HEK293 (cell line): Measurements from ENCODE around the gene YEATS4.

ENCODE experiments used
- CTCF ChIA-PET: fragments of 350-600 bp; formaldehyde crosslinking; extraction: SDS; loops from one replicate; lab custom pipeline; 2021; ENCODE audit warnings: antibody characterized with exemption; lab: Yijun Ruan, JAX
- POLR2A ChIA-PET: fragments of 300-600 bp; formaldehyde crosslinking; extraction: SDS; loops from one replicate; lab custom pipeline; 2020; ENCODE audit warnings: antibody characterized with exemption, inconsistent platforms; lab: Yijun Ruan, JAX
- H3K27ac ChIP-seq: fragments of 200-500 bp; sonication (Bioruptor generic); 2 replicates; pipeline ENCODE4 v1.5.1; 2014; ENCODE audit warnings: low read depth, low read length, control low read depth, inconsistent platforms; ENCODE audit errors: extremely low read depth
- H3K36me3 ChIP-seq, 2 experiments: fragments of 200-500 bp in 1 of 2; sonication (Bioruptor generic) in 1 of 2; 1 replicate in 1 of 2; 2 replicates in 1 of 2; pipeline ENCODE4 v1.5.1; 2014 to 2017; ENCODE audit warnings: inconsistent platforms in 2 of 2, low read length in 2 of 2; ENCODE audit not compliant: control insufficient read depth in 2 of 2, insufficient read depth in 1 of 2
- H3K4me1 ChIP-seq: fragments of 200-500 bp; sonication (Bioruptor generic); 2 replicates; pipeline ENCODE4 v1.5.1; 2014; ENCODE audit warnings: mild to moderate bottlenecking, low read length, inconsistent platforms; ENCODE audit not compliant: control insufficient read depth, insufficient read depth
- H3K4me3 ChIP-seq: 2 replicates; pipeline ENCODE4 v1.5.1; 2011; ENCODE audit warnings: low read depth, mild to moderate bottlenecking, control low read depth, low read length, moderate library complexity
- H3K9me3 ChIP-seq: fragments of 200-500 bp; sonication (Bioruptor generic); 2 replicates; pipeline ENCODE4 v1.5.1; 2014; ENCODE audit warnings: low read depth, low read length, inconsistent platforms; ENCODE audit not compliant: control insufficient read depth, insufficient read depth
- BCL11A ChIP-seq: fragments of 450-650 bp; formaldehyde crosslinking; IDR thresholded peaks from 2 replicates; pipeline ENCODE4 v1.5.1; 2016; ENCODE audit warnings: low read depth, missing biosample characterization, missing genetic modification characterization
- HOXC10 ChIP-seq: sonication (generic); formaldehyde crosslinking; IDR thresholded peaks from 2 replicates; pipeline ENCODE4 v1.8.1; 2023; ENCODE audit warnings: mild to moderate bottlenecking, missing genetic modification reagents
- IKZF3 ChIP-seq: fragments of 450-650 bp; IDR thresholded peaks from 2 replicates; pipeline ENCODE4 v1.5.0; 2018; ENCODE audit warnings: missing biosample characterization, mild to moderate bottlenecking, missing genetic modification characterization, moderate library complexity
- KLF16 ChIP-seq: fragments of 450-650 bp; formaldehyde crosslinking; IDR thresholded peaks from 2 replicates; pipeline ENCODE4 v1.5.1; 2017; ENCODE audit warnings: missing biosample characterization, missing genetic modification characterization
- REPIN1 ChIP-seq: fragments of 450-650 bp; formaldehyde crosslinking; IDR thresholded peaks from 2 replicates; pipeline ENCODE4 v1.5.1; 2017; ENCODE audit warnings: missing biosample characterization, missing genetic modification characterization, low read depth
- SP2 ChIP-seq: fragments of 450-650 bp; formaldehyde crosslinking; IDR thresholded peaks from 2 replicates; pipeline ENCODE4 v1.5.1; 2016; ENCODE audit warnings: missing biosample characterization, missing genetic modification characterization
- ZFHX2 ChIP-seq: fragments of 450-650 bp; formaldehyde crosslinking; conservative IDR thresholded peaks from 2 replicates; pipeline ENCODE4 v1.5.1; 2016; ENCODE audit warnings: missing biosample characterization, missing genetic modification characterization
- ZIC2 ChIP-seq: fragments of 450-650 bp; formaldehyde crosslinking; IDR thresholded peaks from 2 replicates; pipeline ENCODE4 v1.5.1; 2016; ENCODE audit warnings: missing biosample characterization, missing genetic modification characterization
- ZNF114 ChIP-seq: fragments of 450-650 bp; formaldehyde crosslinking; IDR thresholded peaks from 2 replicates; pipeline ENCODE4 v1.5.0; 2017; ENCODE audit warnings: missing biosample characterization, missing genetic modification characterization
- ZNF121 ChIP-seq: fragments of 450-650 bp; formaldehyde crosslinking; IDR thresholded peaks from 2 replicates; pipeline ENCODE4 v1.5.1; 2016; ENCODE audit warnings: missing biosample characterization, missing genetic modification characterization
- ZNF266 ChIP-seq: fragments of 450-650 bp; formaldehyde crosslinking; IDR thresholded peaks from 2 replicates; pipeline ENCODE4 v1.5.1; 2016; ENCODE audit warnings: missing biosample characterization, missing genetic modification characterization, low read depth
- ZNF391 ChIP-seq: fragments of 450-650 bp; formaldehyde crosslinking; IDR thresholded peaks from 2 replicates; pipeline ENCODE4 v1.5.1; 2016; ENCODE audit warnings: low read depth, missing biosample characterization, missing genetic modification characterization, borderline replicate concordance
- ZNF426 ChIP-seq: fragments of 450-650 bp; formaldehyde crosslinking; IDR thresholded peaks from 2 replicates; pipeline ENCODE4 v1.5.1; 2017; ENCODE audit warnings: missing biosample characterization, missing genetic modification characterization, mild to moderate bottlenecking, inconsistent platforms, moderate library complexity
- ZNF600 ChIP-seq: fragments of 450-650 bp; formaldehyde crosslinking; IDR thresholded peaks from 2 replicates; pipeline ENCODE4 v1.5.1; 2016; ENCODE audit warnings: missing biosample characterization, missing genetic modification characterization
- ZNF629 ChIP-seq: fragments of 450-650 bp; formaldehyde crosslinking; IDR thresholded peaks from 2 replicates; pipeline ENCODE4 v1.5.1; 2017; ENCODE audit warnings: missing biosample characterization, missing genetic modification characterization
- ZNF660 ChIP-seq: fragments of 450-650 bp; IDR thresholded peaks from 2 replicates; pipeline ENCODE4 v1.5.1; 2018; ENCODE audit warnings: missing biosample characterization, mild to moderate bottlenecking, missing genetic modification characterization
- ZNF664 ChIP-seq: fragments of 450-650 bp; formaldehyde crosslinking; IDR thresholded peaks from 2 replicates; pipeline ENCODE4 v1.5.1; 2016; ENCODE audit warnings: missing biosample characterization, missing genetic modification characterization
- ZNF677 ChIP-seq: fragments of 450-650 bp; IDR thresholded peaks from 2 replicates; pipeline ENCODE4 v1.5.0; 2018; ENCODE audit warnings: missing biosample characterization, mild to moderate bottlenecking, missing genetic modification characterization, moderate library complexity
- ZNF768 ChIP-seq: fragments of 450-650 bp; formaldehyde crosslinking; IDR thresholded peaks from 2 replicates; pipeline ENCODE4 v1.5.1; 2018; ENCODE audit warnings: missing biosample characterization, mild to moderate bottlenecking, missing genetic modification characterization
- ZSCAN16 ChIP-seq: fragments of 450-650 bp; formaldehyde crosslinking; IDR thresholded peaks from 2 replicates; pipeline ENCODE4 v1.5.1; 2016; ENCODE audit warnings: missing biosample characterization, missing genetic modification characterization
- TF ChIP-seq, protein P1 (sequence below): fragments of 450-650 bp; formaldehyde crosslinking; IDR thresholded peaks from 2 replicates; pipeline ENCODE4 v1.5.1; 2016; ENCODE audit warnings: missing biosample characterization, missing genetic modification characterization
- TF ChIP-seq, protein P2 (sequence below): fragments of 450-650 bp; formaldehyde crosslinking; IDR thresholded peaks from 2 replicates; pipeline ENCODE4 v1.5.1; 2016; ENCODE audit warnings: missing biosample characterization, missing genetic modification characterization
- TF ChIP-seq, protein P3 (sequence below): fragments of 450-650 bp; formaldehyde crosslinking; IDR thresholded peaks from 2 replicates; pipeline ENCODE4 v1.5.1; 2016; ENCODE audit warnings: missing biosample characterization, missing genetic modification characterization, low read depth
- TF ChIP-seq, protein P4 (sequence below): fragments of 450-650 bp; formaldehyde crosslinking; IDR thresholded peaks from 2 replicates; pipeline ENCODE4 v1.5.1; 2016; ENCODE audit warnings: missing biosample characterization, missing genetic modification characterization

The YEATS4 gene

DNA sequence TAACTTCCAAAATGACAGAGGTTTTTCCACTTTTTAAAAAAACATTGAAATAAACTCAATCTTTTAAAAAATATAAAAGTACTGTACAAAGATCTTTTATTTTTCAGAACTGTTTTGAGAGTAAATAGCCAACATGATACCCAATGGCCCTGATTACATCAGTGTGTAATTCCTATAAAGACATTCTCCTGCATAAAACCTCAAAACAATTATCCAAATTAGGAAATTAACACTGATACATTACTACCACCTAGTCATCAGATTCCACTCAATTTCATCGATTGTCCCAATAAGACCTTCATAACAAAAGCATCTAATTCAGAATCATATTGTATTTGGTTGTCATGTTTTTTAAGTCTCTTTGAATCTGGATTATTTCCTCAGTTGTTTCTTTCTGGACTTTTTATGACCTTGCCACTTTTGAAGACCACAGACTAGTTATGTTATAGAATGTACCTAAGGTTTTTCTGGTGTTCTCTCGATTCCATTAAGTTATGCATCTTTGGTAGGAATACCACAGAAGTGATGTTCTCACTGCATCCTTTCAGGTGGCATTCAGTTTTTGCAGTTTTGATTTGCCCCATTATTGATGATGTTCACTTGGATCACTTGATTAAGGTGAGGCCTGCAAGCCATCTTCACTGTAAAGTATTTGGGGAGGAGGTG is 4.0 kb upstream of the YEATS4 start:
- Histone ChIP-seq H3K4me1 (peaks cover 3% of the 10 kb centered on the region; the same call in 1 of the 2 replicates), H3K4me3 (no peak overlapping the region), H3K36me3 (no peaks in the 10 kb centered on the region), H3K27ac (no peak overlapping the region), H3K9me3 (no peaks in the 10 kb centered on the region)
- ChIA-PET POLR2A (no interaction called here), CTCF (interaction anchor here (0.5 kb wide), 1 partner anchor 299 kb away, joined by 3 read pairs; no protein-coding TSS in a partner anchor)
- TF ChIP-seq, protein P1, sequence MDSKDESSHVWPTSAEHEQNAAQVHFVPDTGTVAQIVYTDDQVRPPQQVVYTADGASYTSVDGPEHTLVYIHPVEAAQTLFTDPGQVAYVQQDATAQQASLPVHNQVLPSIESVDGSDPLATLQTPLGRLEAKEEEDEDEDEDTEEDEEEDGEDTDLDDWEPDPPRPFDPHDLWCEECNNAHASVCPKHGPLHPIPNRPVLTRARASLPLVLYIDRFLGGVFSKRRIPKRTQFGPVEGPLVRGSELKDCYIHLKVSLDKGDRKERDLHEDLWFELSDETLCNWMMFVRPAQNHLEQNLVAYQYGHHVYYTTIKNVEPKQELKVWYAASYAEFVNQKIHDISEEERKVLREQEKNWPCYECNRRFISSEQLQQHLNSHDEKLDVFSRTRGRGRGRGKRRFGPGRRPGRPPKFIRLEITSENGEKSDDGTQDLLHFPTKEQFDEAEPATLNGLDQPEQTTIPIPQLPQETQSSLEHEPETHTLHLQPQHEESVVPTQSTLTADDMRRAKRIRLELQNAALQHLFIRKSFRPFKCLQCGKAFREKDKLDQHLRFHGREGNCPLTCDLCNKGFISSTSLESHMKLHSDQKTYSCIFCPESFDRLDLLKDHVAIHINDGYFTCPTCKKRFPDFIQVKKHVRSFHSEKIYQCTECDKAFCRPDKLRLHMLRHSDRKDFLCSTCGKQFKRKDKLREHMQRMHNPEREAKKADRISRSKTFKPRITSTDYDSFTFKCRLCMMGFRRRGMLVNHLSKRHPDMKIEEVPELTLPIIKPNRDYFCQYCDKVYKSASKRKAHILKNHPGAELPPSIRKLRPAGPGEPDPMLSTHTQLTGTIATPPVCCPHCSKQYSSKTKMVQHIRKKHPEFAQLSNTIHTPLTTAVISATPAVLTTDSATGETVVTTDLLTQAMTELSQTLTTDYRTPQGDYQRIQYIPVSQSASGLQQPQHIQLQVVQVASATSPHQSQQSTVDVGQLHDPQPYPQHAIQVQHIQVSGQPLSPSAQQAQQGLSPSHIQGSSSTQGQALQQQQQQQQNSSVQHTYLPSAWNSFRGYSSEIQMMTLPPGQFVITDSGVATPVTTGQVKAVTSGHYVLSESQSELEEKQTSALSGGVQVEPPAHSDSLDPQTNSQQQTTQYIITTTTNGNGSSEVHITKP (tag by site-specific recombination): no peak

DNA sequence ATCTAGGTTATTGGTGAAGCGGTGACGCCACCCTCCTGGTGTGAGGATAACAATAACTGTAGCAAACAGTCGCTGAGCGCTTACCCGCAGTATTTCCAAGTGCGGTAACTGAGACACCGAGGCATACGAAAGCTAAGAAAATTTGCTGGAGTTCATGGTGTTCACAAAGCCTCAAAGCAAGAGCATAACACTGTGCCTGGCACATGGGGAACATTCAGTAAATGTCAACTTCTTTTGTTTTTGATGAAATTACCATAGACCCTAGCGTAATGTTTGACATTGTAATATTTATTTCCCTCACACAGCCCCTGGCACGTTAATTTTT is 767 bp downstream of the YEATS4 start:
- POLR2A ChIA-PET: interaction anchor here (0.7 kb wide), 1 partner anchor 249 kb away, joined by 5 read pairs; no protein-coding TSS in a partner anchor
- H3K27ac ChIP-seq: peak overlapping the region; percentile 98
- H3K36me3 ChIP-seq: peaks cover 20 to 27% of the 10 kb centered on the region in 2 experiments
- CTCF ChIA-PET: interaction anchor here (0.7 to 1.0 kb wide), 2 partner anchors 28 to 70 kb away, joined by 3 to 4 read pairs; no protein-coding TSS in a partner anchor
- no peaks in the 10 kb centered on the region for H3K9me3 ChIP-seq
- peaks cover 3% of the 10 kb centered on the region; the same call in 1 of the 2 replicates for H3K4me1 ChIP-seq
- H3K4me3 ChIP-seq: peak overlapping the region; percentile 97
- TF ChIP-seq ZNF664 (tag by site-specific recombination): no peak
- TF ChIP-seq, protein P2, sequence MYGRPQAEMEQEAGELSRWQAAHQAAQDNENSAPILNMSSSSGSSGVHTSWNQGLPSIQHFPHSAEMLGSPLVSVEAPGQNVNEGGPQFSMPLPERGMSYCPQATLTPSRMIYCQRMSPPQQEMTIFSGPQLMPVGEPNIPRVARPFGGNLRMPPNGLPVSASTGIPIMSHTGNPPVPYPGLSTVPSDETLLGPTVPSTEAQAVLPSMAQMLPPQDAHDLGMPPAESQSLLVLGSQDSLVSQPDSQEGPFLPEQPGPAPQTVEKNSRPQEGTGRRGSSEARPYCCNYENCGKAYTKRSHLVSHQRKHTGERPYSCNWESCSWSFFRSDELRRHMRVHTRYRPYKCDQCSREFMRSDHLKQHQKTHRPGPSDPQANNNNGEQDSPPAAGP (tag by site-specific recombination): peak; percentile 49; the same call in 1 of the 2 replicates
- no peak for TF ChIP-seq KLF16 (tag by site-specific recombination)
- no peak; the same call in 1 of the 2 replicates for TF ChIP-seq ZIC2
- no peak for TF ChIP-seq ZNF677 (tag by site-specific recombination)
- TF ChIP-seq ZNF114 (tag by site-specific recombination): no peak
- TF ChIP-seq, protein P3, sequence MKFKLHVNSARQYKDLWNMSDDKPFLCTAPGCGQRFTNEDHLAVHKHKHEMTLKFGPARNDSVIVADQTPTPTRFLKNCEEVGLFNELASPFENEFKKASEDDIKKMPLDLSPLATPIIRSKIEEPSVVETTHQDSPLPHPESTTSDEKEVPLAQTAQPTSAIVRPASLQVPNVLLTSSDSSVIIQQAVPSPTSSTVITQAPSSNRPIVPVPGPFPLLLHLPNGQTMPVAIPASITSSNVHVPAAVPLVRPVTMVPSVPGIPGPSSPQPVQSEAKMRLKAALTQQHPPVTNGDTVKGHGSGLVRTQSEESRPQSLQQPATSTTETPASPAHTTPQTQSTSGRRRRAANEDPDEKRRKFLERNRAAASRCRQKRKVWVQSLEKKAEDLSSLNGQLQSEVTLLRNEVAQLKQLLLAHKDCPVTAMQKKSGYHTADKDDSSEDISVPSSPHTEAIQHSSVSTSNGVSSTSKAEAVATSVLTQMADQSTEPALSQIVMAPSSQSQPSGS: peak; percentile 69; the same call in 1 of the 2 replicates
- TF ChIP-seq ZNF391: no peak; the same call in 1 of the 2 replicates
- TF ChIP-seq BCL11A: no peak
- TF ChIP-seq, protein P4, sequence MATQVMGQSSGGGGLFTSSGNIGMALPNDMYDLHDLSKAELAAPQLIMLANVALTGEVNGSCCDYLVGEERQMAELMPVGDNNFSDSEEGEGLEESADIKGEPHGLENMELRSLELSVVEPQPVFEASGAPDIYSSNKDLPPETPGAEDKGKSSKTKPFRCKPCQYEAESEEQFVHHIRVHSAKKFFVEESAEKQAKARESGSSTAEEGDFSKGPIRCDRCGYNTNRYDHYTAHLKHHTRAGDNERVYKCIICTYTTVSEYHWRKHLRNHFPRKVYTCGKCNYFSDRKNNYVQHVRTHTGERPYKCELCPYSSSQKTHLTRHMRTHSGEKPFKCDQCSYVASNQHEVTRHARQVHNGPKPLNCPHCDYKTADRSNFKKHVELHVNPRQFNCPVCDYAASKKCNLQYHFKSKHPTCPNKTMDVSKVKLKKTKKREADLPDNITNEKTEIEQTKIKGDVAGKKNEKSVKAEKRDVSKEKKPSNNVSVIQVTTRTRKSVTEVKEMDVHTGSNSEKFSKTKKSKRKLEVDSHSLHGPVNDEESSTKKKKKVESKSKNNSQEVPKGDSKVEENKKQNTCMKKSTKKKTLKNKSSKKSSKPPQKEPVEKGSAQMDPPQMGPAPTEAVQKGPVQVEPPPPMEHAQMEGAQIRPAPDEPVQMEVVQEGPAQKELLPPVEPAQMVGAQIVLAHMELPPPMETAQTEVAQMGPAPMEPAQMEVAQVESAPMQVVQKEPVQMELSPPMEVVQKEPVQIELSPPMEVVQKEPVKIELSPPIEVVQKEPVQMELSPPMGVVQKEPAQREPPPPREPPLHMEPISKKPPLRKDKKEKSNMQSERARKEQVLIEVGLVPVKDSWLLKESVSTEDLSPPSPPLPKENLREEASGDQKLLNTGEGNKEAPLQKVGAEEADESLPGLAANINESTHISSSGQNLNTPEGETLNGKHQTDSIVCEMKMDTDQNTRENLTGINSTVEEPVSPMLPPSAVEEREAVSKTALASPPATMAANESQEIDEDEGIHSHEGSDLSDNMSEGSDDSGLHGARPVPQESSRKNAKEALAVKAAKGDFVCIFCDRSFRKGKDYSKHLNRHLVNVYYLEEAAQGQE: no peak
- TF ChIP-seq ZNF266: no peak
- TF ChIP-seq REPIN1 (tag by site-specific recombination): 0 out of 2 replicates have a peak, but pooled peaks have one; percentile 71
- TF ChIP-seq ZSCAN16: peak; percentile 97
- no peak for TF ChIP-seq SP2 (tag by site-specific recombination)
- 0 out of 2 replicates have a peak, but pooled peaks have one; percentile 7 for TF ChIP-seq ZNF600 (tag by site-specific recombination)
- peak; percentile 21; the same call in 1 of the 2 replicates for TF ChIP-seq ZNF629 (tag by site-specific recombination)
- TF ChIP-seq IKZF3 (tag by site-specific recombination): no peak
- TF ChIP-seq ZNF660 (tag by site-specific recombination): 0 out of 2 replicates have a peak, but pooled peaks have one; percentile 7
- no peak for TF ChIP-seq ZFHX2 (tag by site-specific recombination)
- TF ChIP-seq ZNF121 (tag by site-specific recombination): no peak
- no peak for TF ChIP-seq ZNF426 (tag by site-specific recombination)
- TF ChIP-seq ZNF768: no peak
- no peak for TF ChIP-seq HOXC10 (CRISPR knock-in tag)
